Activated T-helper 1 cell treated with Interleukin-2 at 50 U/mL for 16 hours (primary cell): ENCODE data around the gene SHKBP1.

Experiments used
- DNase-seq: peaks from one replicate; pipeline ENCODE4 v3.0.0-alpha.2; 2020; ENCODE audit warnings: low read depth

Gene SHKBP1

GRCh38 chr19:40640744-40641143, 64.1 kb downstream of the SHKBP1 start:
- no peak for DNase-seq
